ENCODE results near the gene SAMD4B.
A peak's percentile ranks its signal among the peaks of the same experiment; 100 is the strongest.
"Not testable (repeated sequence)": the region's sequence is repeated elsewhere in the genome, so short reads cannot be mapped to it uniquely, and the experiment has no call there.

The SAMD4B gene

GRCh38 chr19:39335168-39335548, 7.1 kb upstream of the SAMD4B start:
- no peak overlapping the region for H3K4me3 ChIP-seq (ENCODE audit: low read length)
- TF ChIP-seq, protein P1, sequence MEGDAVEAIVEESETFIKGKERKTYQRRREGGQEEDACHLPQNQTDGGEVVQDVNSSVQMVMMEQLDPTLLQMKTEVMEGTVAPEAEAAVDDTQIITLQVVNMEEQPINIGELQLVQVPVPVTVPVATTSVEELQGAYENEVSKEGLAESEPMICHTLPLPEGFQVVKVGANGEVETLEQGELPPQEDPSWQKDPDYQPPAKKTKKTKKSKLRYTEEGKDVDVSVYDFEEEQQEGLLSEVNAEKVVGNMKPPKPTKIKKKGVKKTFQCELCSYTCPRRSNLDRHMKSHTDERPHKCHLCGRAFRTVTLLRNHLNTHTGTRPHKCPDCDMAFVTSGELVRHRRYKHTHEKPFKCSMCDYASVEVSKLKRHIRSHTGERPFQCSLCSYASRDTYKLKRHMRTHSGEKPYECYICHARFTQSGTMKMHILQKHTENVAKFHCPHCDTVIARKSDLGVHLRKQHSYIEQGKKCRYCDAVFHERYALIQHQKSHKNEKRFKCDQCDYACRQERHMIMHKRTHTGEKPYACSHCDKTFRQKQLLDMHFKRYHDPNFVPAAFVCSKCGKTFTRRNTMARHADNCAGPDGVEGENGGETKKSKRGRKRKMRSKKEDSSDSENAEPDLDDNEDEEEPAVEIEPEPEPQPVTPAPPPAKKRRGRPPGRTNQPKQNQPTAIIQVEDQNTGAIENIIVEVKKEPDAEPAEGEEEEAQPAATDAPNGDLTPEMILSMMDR (conservative IDR thresholded peaks at IDR 0.05; ENCODE audit: low read depth, low read length), result no peak
- no peak for DNase-seq (ENCODE audit: low read depth)

GRCh38 chr19:39336483-39336882, 5.7 kb upstream of the SAMD4B start:
- no peak overlapping the region for H3K4me3 ChIP-seq (ENCODE audit: low read length)
- no peak for DNase-seq (ENCODE audit: low read depth)
- TF ChIP-seq, protein P1 (conservative IDR thresholded peaks at IDR 0.05; ENCODE audit: low read depth, low read length), result no peak

GRCh38 chr19:39339674-39340073, 2.5 kb upstream of the SAMD4B start:
- TF ChIP-seq, protein P1 (conservative IDR thresholded peaks at IDR 0.05; ENCODE audit: low read depth, low read length), result no peak
- H3K4me3 ChIP-seq (ENCODE audit: low read length), result no peak overlapping the region
- DNase-seq (ENCODE audit: low read depth), result no peak

GRCh38 chr19:39340156-39340555, 2.1 kb upstream of the SAMD4B start:
- H3K4me3 ChIP-seq (ENCODE audit: low read length); DNase-seq (ENCODE audit: low read depth): not testable (repeated sequence)

DNA sequence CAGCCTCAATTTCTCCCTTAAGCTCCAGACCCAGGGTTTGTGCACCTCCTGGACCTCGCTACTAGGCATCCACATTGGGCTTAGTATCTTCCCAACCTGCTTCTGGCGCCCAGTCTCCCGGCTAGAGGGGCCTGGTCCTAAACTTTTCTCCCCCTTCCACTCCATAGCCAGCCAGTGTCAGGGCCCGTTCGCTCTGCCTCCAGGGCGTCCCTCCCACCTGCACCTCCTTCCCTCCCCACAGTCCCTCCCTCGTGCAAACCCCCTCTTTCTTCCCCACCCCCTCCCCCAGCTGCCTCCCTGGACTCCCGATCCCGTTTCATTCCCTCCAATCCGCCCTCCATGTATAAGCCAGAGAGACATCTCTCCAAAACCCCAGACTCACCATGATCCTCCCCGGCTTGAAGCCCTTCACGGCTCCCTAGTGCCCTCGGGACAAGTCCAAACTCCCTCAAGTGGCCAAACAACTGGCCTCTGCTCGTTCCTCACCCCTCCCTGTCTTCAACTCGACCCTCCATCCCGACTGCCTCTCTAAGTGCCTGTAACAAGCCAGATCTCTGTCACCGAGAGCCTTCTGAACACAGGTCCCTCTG, 997 bp upstream of the SAMD4B start:
- no peak for DNase-seq (ENCODE audit: low read depth)
- TF ChIP-seq, protein P1 (conservative IDR thresholded peaks at IDR 0.05; ENCODE audit: low read depth, low read length), result peak; percentile 7
- H3K4me3 ChIP-seq (ENCODE audit: low read length), result peak overlapping the region; percentile 93

- TF ChIP-seq, protein P1 (conservative IDR thresholded peaks at IDR 0.05; ENCODE audit: low read depth, low read length), result no peak
- DNase-seq (ENCODE audit: low read depth), result no peak
- peak overlapping the region; percentile 82 for H3K4me3 ChIP-seq (ENCODE audit: low read length)
Measured at GRCh38 chr19:39342647-39343305, 555 bp downstream of the SAMD4B start.

GRCh38 chr19:39345956-39346355, 3.7 kb downstream of the SAMD4B start:
- no peak for DNase-seq (ENCODE audit: low read depth)
- TF ChIP-seq, protein P1 (conservative IDR thresholded peaks at IDR 0.05; ENCODE audit: low read depth, low read length), result peak; percentile 26

More at GRCh38 chr19:39345956-39346355, 3.7 kb downstream of the SAMD4B start:
- no peak overlapping the region for H3K4me3 ChIP-seq (ENCODE audit: low read length)

All from retinal pigment epithelial cell (primary cell).